Esophagus squamous epithelium (tissue), 5 donors: ENCODE measurements around the gene NUP188. TPM values are rescaled to one million over a fixed set of nuclear protein-coding genes. Genes with fewer than 3 reads are reported as not detected.

Experiments
- DNase-seq: peaks from one replicate; lab custom pipeline; 2025; lab: John Stamatoyannopoulos, UW
- H3K27ac ChIP-seq, 4 donors: fragments of 200-600 bp; sonication (generic); one replicate each; pipeline ENCODE4 v1.5.1; 2016 to 2019; ENCODE audit warnings: mild to moderate bottlenecking in 1 of 4
- H3K27me3 ChIP-seq, 4 donors: fragments of 200-600 bp; sonication (generic); 1 replicate in 3 of 4; 2 replicates in 1 of 4; pipeline versions ENCODE4 v1.5.1 to v1.6.0; 2017 to 2021; ENCODE audit warnings: antibody characterized with exemption in 1 of 4
- H3K36me3 ChIP-seq, 3 donors: fragments of 200-600 bp; sonication (generic); one replicate each; pipeline ENCODE4 v1.5.1; 2016 to 2019
- H3K4me1 ChIP-seq, 3 donors: fragments of 200-600 bp; sonication (generic); one replicate each; pipeline ENCODE4 v1.5.1; 2017 to 2019
- H3K4me3 ChIP-seq, 4 donors: fragments of 200-600 bp; sonication (generic); 1 replicate in 3 of 4; 2 replicates in 1 of 4; pipeline ENCODE4 v1.5.1; 2016 to 2019; ENCODE audit warnings: mild to moderate bottlenecking in 2 of 4, moderate library complexity in 1 of 4
- H3K9me3 ChIP-seq, 3 donors: fragments of 200-600 bp; sonication (generic); one replicate each; pipeline ENCODE4 v1.5.1; 2016 to 2019
- CTCF ChIP-seq, 6 experiments: fragments of 450-650 bp in 4 of 6; fragments of 200-600 bp in 2 of 6; sonication (generic) in 2 of 6; IDR thresholded peaks; one replicate each; pipeline ENCODE4 v1.5.1; 2016 to 2019; ENCODE audit warnings: antibody characterized with exemption in 6 of 6, mild to moderate bottlenecking in 4 of 6, moderate library complexity in 4 of 6
- POLR2A ChIP-seq, 4 donors: fragments of 450-650 bp; IDR thresholded peaks; one replicate each; pipeline ENCODE4 v1.6.1; 2017; ENCODE audit warnings: antibody characterized with exemption in 4 of 4, mild to moderate bottlenecking in 4 of 4, moderate library complexity in 3 of 4
- WGBS, 2 donors: methylation state at CpG; one replicate each; pipeline ENCODE4 v1.1.5; 2018; 5-methylcytosine and 5-hydroxymethylcytosine counted together
- intact Hi-C: fragments of 100-400 bp; cut with DNase I; formaldehyde crosslinking; loops from one replicate; pipeline ENCODE4 v1.15.0; 2022
- total RNA-seq, 4 donors: library from RNA; depleted of rRNA; stranded (reverse); fragments of >200 nt; gene quantifications; one replicate each; pipeline ENCODE4 v1.1.0, GENCODE V29; 2016
- donor health status: DM: yes; HTN: yes; CAD: no.

NUP188 gene
- total RNA-seq, 4 donors from 2014 or later: 61.0 to 78.6 (median 67.1) TPM

GRCh38 chr9:128923493-128923883 is 24.0 kb upstream of the NUP188 start:
- peaks cover 0 to 22% (median 0%) of the 10 kb centered on the region in 3 donors for H3K36me3 ChIP-seq
- 78 to 81% methylated on average over 6 of the region's 6 CpGs for WGBS, 2 donors
- TF ChIP-seq CTCF (IDR thresholded peaks at IDR 0.05) (no peak), POLR2A (IDR thresholded peaks at IDR 0.05) (no peak)
- H3K4me3 ChIP-seq: no peak overlapping the region
- intact Hi-C loops: no loop called here
- H3K9me3 ChIP-seq: no peaks in the 10 kb centered on the region
- H3K4me1 ChIP-seq: peaks cover 41 to 65% (median 45%) of the 10 kb centered on the region in 3 donors
- H3K27me3 ChIP-seq: no peaks in the 10 kb centered on the region
- no peak for DNase-seq
- peak overlapping the region in 2 of 4 donors; percentile 93 for H3K27ac ChIP-seq

GRCh38 chr9:128927731-128928411 is 19.6 kb upstream of the NUP188 start:
- Histone ChIP-seq H3K36me3 (peaks cover 0 to 10% (median 0%) of the 10 kb centered on the region in 3 donors), H3K27ac (peak overlapping the region in 3 of 4 donors; percentile 4 to 54 (median 21)), H3K4me1 (peaks cover 4 to 25% (median 11%) of the 10 kb centered on the region in 3 donors), H3K4me3 (no peak overlapping the region), H3K27me3 (no peaks in the 10 kb centered on the region), H3K9me3 (no peaks in the 10 kb centered on the region)
- no peak for DNase-seq
- WGBS, 2 donors: 21 to 25% methylated on average over 9 to 10 of the region's 10 CpGs
- peak; percentile 88 to 94 (median 92) for TF ChIP-seq CTCF (IDR thresholded peaks at IDR 0.05)
- no peak for TF ChIP-seq POLR2A (IDR thresholded peaks at IDR 0.05)
- intact Hi-C loops: loop anchor here (5.0 kb wide), 1 partner anchor 66 kb away; no protein-coding TSS in a partner anchor

- WGBS, 2 donors: 77 to 87% methylated on average over 2 of the region's 2 CpGs
- TF ChIP-seq CTCF (IDR thresholded peaks at IDR 0.05) (no peak), POLR2A (IDR thresholded peaks at IDR 0.05) (no peak)
- intact Hi-C loops: loop anchor here (5.0 kb wide), 1 partner anchor 66 kb away; no protein-coding TSS in a partner anchor
Observed at GRCh38 chr9:128928624-128929023, 18.9 kb upstream of the NUP188 start.

GRCh38 chr9:128929560-128929959 is 17.9 kb upstream of the NUP188 start:
- WGBS, 2 donors: 80 to 83% methylated on average over 4 of the region's 4 CpGs
- peaks cover 0 to 14% (median 6%) of the 10 kb centered on the region in 3 donors for H3K4me1 ChIP-seq
- peaks cover 0 to 23% (median 6%) of the 10 kb centered on the region in 3 donors for H3K36me3 ChIP-seq
- no peak overlapping the region for H3K4me3 ChIP-seq
- no peaks in the 10 kb centered on the region for H3K9me3 ChIP-seq
- no peak overlapping the region for H3K27ac ChIP-seq
- no peak for TF ChIP-seq CTCF (IDR thresholded peaks at IDR 0.05)
- TF ChIP-seq POLR2A (IDR thresholded peaks at IDR 0.05): no peak
- intact Hi-C loops: loop anchor here (5.0 kb wide), 1 partner anchor 67 kb away; no protein-coding TSS in a partner anchor
- no peak for DNase-seq
- H3K27me3 ChIP-seq: no peaks in the 10 kb centered on the region

More at GRCh38 chr9:128928624-128929023, 18.9 kb upstream of the NUP188 start:
- Histone ChIP-seq H3K4me1 (peaks cover 3 to 18% (median 6%) of the 10 kb centered on the region in 3 donors), H3K27me3 (no peaks in the 10 kb centered on the region), H3K4me3 (no peak overlapping the region), H3K27ac (peak overlapping the region in 2 of 4 donors; percentile 4 to 54), H3K36me3 (peaks cover 0 to 14% (median 5%) of the 10 kb centered on the region in 3 donors), H3K9me3 (no peaks in the 10 kb centered on the region)
- no peak for DNase-seq

GRCh38 chr9:128933731-128934130 is 13.8 kb upstream of the NUP188 start:
- Histone ChIP-seq H3K36me3 (peaks cover 0 to 45% (median 6%) of the 10 kb centered on the region in 3 donors), H3K4me3 (no peak overlapping the region), H3K9me3 (no peaks in the 10 kb centered on the region), H3K27me3 (no peaks in the 10 kb centered on the region), H3K27ac (no peak overlapping the region), H3K4me1 (peaks cover 0 to 17% (median 0%) of the 10 kb centered on the region in 3 donors)
- intact Hi-C loops: no loop called here
- WGBS, 2 donors: 73 to 93% methylated on average over 2 to 3 of the region's 5 CpGs
- TF ChIP-seq POLR2A (IDR thresholded peaks at IDR 0.05): no peak
- DNase-seq: no peak
